NCI-H524 treated with DMSO at 0.1 percent for 48 hours (cell line): ENCODE measurements around the gene CD48.

ENCODE experiments used
- DNase-seq: peaks from one replicate; lab custom pipeline; 2025; lab: John Stamatoyannopoulos, UW

The CD48 gene

DNA sequence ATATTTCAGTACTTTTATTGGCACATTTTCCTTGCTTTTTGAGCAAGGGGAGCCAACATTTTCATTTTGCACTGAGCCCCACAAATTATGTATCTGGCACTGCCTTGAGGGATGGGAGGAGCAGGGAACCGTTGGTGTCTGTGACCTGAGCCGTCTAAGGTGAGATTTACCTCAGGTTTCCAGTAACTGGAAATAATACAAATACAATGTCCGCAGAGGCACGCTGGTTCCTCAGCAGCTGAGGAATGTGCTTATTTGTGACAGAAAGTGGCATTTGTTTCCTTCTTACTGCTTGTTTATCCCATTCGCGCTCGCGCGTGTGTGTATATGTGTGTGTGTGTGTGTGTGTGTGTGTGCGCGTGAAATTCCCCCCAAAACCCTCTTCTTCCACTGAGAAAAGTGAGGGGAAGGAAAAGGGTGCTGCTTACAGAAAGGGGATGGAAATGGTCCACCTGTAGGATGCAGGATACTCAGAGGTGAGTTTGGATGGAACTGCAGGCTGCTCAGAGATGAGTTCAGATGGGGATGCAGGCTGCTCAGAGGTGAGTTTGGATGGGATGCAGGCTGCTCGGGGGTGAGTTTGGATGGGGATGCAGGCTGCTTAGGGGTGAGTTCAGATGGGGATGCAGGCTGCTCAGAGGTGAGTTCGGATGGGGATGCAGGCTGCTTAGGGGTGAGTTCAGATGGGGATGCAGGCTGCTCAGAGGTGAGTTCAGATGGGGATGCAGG is 34.6 kb downstream of the CD48 start:
- DNase-seq, result no peak

DNA sequence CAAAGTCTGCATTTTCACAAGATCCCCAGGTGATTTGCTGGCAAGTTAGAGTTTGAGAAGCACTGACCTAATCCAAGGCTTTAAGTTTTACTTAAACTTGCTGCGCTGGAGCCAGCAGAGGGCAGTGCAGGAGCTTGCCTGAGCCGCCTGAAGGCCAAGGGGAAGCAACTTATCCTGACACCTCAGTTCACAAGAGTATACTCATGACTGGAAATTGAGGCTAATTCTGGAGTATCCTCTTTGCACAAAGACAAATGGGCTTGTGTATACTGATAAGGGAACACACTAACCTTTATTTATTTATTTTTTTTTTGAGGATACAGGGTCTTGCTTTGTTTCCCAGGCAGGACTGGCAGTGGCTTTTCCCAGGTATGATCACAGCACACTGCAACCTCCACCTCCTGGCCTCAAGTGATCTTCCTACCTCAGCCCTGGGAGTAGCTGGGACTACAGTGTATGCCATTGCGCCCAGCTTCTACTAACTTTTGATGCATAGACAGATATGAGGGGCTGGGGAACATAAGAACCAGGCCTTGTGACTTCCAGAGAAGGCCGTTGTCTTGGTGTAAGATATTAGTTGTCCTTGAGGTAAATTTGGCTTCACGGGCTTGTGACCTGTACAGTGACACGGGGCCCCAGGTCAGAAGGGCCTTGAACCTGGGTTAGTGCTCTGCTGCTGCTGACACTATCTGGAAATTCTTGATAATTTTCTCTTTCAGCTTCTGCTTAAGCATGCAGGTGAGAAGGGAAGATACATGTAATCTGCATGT is 35.8 kb downstream of the CD48 start:
- no peak for DNase-seq

DNA sequence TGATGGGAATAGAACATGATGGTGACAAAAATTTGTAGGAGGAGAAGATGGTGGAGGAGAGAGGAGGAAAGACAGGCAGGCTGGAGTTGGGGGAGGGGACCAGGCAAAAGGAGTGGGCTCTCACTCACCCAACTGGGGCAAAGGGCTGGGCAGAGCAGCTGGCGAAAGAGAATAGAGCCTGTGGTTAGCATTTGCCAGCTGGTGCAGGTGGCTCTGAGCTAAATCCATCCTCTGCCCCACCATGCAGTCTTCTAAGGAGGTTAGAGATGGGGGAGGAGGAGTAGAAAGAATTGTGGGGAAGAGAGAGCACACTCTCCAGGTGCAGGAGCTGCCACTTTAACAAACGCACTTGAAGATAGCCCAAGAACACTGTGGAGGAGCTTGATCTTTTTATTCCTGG is 37.2 kb downstream of the CD48 start:
- no peak for DNase-seq

- no peak for DNase-seq
Measured at GRCh38 chr1:160672789-160673695, 38.6 kb downstream of the CD48 start.

- DNase-seq, result no peak
Measured at GRCh38 chr1:160671603-160672517, 39.8 kb downstream of the CD48 start.

DNA sequence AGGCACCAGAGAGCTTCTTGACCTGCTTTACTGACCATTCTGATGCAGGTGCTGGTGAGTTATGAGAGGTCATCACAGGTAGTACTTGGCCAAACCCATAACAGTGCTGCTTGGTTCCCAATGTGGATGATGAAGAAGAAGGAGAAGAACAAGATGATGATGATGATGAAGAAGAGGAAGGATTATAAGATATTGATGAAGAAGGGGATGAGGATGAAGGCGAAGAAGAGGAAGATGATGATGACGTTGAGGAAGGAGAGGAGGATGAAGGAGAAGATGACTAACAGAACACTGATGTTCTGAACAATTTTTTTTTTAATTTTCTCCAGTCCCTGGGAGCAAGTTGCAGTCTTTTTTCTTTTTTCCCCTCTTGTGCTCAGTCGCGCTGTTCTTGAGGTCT is 40.9 kb downstream of the CD48 start:
- DNase-seq, result no peak

GRCh38 chr1:160669802-160670201 is 41.8 kb downstream of the CD48 start:
- DNase-seq, result no peak

DNA sequence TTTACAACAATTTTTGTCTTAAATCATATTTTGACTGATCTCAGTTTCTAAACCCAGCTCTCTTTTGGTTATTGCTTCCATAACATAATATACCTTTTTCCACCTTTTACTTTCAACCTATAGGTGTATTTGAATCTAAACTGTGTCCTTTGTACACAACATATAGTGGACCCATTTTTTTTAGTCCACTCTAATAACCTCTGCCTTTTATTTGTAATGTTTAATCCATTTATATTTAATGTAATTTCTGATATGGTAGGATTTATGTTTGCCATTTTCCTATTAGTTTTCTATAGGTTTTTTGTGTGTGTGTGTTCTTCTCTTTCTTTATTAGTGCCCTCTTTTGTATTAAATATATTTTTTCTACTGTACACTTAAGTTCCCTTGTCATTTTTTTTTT is 42.3 kb downstream of the CD48 start:
- DNase-seq, result no peak

DNA sequence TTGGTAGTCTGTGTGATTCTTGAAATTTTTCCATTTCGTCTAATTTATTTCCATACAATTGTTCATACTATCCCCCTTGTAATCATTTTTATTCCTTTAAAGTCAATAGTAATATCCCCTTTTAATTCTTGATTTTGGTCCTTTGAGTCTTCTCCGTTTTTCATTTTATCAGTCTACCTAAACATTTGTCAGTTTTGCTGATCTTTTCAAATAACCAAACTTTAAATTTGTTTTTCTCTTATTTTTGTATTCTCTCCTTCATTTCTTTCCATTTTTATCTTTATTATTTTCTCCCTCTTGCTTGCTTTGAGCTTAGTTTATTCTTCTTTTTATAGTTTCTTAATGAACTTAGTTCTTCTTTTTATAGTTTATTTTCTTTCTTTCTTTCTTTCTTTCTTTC is 43.7 kb downstream of the CD48 start:
- DNase-seq, result no peak

- no peak for DNase-seq
Measured at GRCh38 chr1:160666079-160666442, 45.6 kb downstream of the CD48 start.

- DNase-seq, result no peak
Measured at GRCh38 chr1:160665330-160666078, 46.1 kb downstream of the CD48 start.

- no peak for DNase-seq
Measured at GRCh38 chr1:160664573-160665051, 47.0 kb downstream of the CD48 start.

- no peak for DNase-seq
Measured at GRCh38 chr1:160662910-160663309, 48.7 kb downstream of the CD48 start.

DNA sequence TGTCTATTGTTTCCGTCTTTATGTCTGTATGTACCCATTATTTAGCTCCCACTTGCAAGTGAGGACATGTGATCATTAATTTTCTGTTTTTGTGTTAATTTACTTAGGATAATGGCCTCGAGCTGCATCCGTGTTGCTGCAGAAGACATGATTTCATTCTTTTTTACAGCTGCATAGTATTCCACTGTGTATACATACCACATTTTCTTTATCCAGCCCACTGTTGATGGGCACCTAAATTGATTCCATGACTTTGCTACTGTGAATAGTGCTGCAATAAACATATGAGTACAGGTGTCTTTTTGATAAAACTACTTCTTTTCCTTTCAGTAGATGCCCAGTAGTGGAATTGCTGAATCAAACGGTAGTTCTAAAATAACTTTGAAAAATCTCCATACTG is 52.1 kb downstream of the CD48 start:
- no peak for DNase-seq

DNA sequence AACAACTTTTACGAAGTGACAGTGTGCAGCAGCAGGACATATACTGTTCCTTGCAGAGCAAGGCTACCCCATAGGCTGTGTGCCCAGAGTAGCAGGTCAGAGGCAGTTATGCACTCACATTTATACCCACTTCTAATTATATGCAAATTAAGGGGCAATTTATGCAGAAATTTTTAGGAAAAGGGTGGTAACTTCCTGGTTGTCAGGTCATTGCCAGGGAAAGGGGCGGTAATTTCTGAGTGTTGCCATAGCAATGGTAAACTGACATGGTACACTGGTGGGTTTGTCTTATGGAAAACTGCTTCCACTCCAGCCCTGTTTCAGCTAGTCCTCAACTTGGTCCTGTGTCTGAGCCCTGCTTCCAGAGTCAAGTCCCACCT is 52.8 kb downstream of the CD48 start:
- DNase-seq, result no peak

DNA sequence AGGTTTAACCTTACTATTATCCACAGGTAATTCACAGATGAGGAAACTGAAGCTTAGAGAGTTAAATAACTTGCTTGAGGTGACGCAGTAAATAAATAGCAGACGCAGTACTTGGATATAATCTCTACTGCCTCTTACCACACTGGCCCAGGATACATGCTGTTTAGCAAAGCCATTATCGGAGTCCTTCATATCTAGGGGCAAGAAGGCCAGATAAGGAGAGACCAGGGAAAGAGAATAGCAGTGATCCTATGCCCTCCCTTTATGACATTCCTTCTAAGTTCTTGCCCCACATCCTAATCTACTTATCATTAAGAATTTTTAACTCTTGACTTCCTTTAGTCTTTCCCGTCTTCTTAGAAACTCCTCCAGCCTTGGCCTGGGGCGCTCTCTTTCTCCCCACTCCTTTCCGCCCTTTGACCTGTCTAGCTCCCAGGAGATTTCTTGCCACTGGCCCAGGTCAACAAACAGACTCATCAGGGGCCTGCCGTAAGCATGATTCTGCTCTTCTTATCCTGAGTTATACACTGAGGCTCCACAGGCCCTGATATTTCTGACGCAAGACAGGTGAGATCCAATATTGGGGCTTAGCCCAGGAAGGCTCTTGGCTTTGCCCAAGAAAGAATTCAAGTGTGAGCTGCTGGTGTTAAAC is 53.3 kb downstream of the CD48 start:
- no peak for DNase-seq

DNA sequence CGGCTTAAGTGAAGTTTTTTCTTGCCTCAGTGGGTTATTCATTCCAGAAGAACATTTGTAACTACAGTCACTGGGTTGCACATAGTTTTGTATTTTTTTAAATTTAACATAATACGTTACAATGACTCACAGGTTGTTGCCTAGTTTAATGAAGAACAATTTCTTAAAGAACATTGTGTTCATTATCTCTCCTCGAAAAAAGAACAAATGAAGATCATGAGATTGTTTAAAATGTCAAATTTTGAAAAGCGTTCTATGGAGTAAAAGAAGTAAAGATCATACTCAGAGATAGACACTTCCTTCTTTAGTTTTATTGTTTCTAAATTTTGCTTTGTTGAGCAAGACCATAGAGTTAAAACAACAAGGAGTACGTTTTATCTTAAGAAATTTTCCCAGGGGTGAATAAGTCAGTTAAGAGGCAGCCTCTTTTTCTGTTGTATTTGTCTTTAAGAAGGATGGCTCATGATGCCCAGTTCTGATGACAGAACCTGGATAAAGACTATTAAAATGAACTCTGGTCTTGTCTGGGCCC is 54.3 kb downstream of the CD48 start:
- no peak for DNase-seq

DNA sequence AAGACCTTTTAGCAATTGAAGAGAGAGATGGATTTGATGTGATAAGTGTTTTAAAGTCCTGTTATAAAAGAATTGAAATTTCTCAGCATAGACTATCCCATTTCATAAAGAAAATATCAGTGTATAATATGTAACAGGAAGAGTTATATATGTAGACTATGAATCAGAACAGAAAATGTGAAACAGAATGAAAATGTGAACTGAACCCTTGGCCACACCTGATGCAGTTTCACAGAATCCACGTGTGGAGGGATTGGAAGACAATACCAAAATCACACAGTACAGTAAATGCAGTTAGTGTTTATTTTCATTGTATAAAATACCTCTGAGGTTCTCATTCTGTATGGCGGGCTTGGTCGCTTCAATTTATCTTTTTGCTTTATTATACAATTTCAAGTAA is 54.9 kb downstream of the CD48 start:
- DNase-seq, result no peak

GRCh38 chr1:160653620-160654016 is 58.0 kb downstream of the CD48 start:
- no peak for DNase-seq
